Muscle of arm (tissue), 12 donors: Measurements from ENCODE around the gene HDAC1. TPM values are rescaled to one million over a fixed set of nuclear protein-coding genes. Genes with fewer than 3 reads are reported as not detected.
A peak's percentile ranks its signal among the peaks of the same experiment; 100 is the strongest.
"Not testable (repeated sequence)": the region's sequence is repeated elsewhere in the genome, so short reads cannot be mapped to it uniquely, and the experiment has no call there.

ENCODE experiments used
- DNase-seq: peaks from one replicate; pipeline ENCODE4 v3.0.0-alpha.2; 2013
- polyA plus RNA-seq, 12 donors: library from polyadenylated mRNA; unstranded; fragments of 120-200 nt; gene quantifications; one replicate each; pipeline ENCODE4 v1.2.1, GENCODE V29; 2013; ENCODE audit not compliant: insufficient read length in 12 of 12

Gene HDAC1
- polyA plus RNA-seq, 12 donors: 34.9 to 80.1 (median 45.8) TPM; not detected in 1

DNA sequence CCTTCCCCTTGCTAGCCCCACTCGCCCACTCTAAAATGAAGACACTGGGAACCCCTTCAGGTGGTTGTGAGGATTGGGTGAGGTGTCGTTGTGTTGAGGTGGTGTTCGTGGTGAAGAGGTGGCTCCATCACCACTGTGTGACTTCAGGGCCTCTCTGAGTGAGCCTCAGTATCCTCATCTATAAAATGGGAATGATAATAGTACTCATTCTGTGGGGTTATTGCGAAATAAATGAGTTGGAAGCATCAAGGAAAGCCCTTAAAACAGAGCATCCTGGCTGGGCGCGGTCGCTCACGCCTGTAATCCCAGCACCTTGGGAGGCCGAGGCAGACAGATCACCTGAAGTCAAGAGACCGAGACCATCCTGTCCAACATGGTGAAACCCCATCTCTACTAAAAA lies 50.8 kb downstream of the HDAC1 start:
- no peak for DNase-seq

DNA sequence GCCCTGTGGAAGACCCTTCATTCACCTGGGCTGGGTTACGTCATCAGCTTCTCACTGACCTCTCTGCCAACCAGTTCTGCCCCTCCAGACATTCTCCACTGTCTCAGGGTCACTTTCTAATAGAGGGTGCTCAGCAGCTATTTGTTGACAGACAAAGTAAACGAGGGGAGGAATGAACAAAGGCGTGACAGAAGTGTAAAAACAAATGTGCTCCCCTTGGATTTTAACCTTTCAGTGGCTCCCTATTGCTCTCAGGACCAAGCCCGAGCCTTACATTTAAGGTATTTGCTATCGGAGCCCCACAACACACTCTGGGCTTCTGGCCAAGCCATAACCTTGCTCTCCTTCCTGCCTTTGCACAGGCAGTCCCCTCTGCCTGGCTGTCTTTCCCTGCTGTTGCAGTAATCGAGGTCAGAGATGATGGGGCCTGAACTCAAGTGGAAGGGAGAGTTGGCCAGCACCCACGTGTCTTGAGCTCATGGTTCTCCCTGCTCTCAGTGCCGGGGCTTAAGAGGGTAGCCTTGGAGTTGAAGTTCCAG lies 53.5 kb downstream of the HDAC1 start:
- DNase-seq: no peak

DNA sequence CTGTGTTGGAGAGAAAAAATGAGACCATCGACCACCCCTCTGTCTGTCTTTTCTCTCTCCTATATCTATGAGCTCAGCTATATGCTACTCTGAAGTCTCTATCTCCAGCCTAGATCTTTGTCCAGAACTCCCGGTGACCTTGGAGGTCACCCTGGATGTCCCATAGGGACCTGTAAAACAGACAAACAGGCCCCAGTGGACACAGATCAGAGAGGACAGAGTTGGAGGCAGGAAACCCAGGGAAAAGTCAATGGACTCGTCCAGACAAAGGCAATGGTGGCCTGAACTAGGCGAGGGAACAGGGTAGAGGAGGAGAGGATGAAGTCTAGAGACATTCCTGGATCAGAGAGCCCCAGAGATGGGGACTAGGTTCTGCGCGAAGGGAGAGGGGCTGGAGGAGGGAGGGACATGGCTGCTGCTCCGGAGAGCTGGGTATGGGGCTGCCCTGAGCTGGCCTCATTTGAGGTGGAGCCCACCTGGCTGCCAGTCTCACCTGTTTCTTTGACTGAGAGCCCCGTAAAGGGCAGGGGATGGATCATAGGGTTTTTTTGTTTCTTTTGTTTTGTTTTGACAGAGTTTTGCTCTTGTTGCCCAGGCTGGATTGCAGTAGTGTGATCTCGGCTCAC lies 54.8 kb downstream of the HDAC1 start:
- no peak for DNase-seq

DNA sequence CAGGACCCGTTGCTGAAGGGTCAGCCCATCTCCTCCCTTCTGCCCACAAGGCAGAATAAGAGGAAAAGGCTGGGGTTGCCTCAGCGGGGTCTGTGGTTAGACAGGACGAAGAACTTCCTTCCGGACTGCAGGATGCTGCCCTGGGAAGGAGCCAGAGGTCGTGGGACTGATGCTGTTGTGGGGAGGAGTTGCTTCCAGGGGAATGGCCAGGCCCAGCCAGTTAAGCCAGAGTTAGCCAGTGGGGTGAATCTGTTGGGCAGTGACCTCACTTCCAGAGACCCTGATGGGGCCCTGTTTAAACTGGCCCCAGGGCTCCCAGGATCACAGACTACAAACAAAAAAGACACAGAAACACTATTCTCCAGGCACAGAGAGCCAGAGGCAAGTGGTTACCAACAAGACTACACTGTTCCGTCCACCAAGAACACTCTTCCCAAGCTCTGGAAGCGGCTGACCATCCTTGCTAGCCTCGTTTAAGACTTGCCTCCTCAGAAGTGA lies 57.4 kb downstream of the HDAC1 start:
- DNase-seq: no peak

DNA sequence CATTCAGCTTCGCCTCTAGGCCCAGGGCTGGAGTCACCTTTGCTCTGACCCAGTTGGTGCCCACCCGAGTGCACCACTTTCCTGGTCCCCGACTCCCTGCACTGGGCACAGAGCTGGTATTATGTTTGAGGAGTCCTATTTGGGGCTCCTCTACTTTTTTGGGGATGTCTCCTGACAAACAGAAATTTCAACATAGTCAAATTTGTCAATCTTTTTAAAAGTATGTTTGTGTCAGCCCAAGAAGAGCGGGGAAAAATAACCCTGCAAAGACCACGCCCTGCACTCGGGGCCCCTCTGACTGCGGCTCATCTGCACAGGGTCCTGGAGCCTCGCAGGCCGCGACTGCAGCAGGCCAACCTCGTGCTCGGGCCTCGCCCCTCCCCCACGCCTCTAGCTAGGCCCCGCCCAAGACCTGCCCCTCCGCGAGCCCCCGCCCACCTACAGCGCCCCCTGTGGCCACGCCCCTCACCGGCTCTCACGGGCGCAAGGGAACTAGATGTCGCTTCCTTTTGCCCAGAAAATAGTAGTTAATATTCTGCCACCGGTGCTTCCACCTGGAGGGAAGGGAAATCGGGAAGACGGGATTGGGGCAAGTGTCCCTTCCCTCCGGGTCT lies 59.0 kb downstream of the HDAC1 start:
- DNase-seq: no peak

DNA sequence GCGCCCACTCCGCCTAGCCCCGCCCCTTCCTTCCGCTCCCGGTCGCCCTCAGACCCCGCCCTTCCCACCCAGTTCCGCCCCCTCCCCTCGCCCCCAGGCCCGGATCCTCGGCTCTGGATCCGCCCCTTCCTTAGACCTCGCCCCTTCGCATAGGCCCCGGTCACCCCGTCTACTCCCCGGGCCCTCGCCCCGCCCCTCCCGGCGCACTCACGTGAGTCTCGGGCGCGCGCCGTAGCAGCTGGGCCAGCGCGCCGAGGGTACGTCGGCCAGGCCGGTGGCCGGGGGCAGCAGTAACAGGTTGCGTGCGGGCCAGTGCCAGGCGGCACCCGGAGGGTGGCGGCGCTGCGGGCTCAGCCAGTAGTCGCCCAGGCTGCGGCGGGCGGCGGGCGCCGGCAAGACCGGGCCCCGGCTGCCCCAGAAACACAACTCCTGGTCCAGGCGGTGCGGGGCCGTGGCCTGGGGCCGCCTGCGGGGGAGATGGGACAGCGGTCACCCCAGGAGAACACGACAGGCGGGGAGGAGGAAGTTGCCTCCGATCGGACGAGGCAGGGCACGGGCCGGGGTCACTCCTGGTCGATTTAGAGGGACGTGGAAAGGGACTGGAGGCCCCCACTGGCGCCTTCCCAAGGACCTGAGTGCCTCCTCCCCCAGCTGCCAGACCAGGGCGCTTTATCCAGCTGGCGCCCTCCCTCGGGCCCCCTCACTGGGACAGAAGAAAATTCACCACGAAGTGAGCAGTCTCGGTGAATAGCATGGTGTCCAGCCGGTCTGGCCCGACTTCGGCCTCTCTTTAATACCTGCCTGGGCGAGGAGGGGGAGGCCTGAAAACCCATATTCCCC lies 59.7 kb downstream of the HDAC1 start:
- DNase-seq: peak; percentile 96

DNA sequence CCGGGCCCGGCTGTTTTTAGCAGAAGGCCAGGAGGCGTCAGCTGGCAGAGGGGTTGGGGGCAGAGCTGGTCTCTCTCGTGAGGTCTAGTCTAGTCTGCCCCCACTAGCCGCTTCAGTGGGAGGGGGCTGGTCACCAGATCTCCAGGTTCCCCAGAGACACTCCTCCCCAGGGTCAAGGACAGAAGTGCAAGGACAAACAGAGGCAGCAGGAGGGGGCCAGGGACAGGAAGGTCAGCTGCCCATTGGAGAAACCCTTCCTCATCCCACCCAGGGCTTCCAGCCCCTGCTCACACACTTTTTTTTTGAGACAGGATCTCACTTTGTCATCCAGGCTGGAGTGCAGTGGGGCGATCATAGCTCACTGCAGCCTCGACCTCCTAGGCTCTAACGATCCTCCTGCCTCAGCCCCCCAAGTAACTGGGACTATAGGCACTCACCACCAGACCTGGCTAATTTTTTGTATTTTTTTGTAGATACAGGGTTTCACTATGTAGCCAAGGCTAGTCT lies 60.4 kb downstream of the HDAC1 start:
- no peak for DNase-seq

DNA sequence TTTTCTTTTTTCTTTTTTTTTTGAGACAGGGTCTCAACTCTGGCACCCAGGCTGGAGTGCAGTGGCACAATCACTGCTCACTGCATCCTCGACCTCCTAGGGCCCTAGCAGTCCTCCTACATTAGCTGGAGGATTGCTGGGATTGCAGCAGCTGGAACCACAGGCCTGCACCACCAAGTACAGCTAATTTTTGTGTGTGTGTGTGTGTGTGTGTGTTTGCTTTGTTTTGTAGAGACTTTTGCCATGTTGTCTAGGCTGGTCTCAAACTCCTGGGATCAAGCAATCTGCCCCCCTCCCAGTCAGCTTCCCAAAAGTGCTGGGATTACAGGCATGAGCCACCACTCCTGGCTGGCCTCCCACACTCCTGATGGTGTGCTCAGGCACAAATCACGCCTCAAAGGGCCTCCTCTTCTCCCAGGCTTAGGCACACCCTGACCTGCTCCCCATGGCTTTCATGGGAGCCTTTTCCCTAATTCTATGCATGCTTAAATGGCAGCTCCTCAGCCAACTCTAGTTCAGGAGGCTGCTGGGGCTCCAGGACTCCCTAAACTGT lies 61.0 kb downstream of the HDAC1 start:
- no peak for DNase-seq

DNA sequence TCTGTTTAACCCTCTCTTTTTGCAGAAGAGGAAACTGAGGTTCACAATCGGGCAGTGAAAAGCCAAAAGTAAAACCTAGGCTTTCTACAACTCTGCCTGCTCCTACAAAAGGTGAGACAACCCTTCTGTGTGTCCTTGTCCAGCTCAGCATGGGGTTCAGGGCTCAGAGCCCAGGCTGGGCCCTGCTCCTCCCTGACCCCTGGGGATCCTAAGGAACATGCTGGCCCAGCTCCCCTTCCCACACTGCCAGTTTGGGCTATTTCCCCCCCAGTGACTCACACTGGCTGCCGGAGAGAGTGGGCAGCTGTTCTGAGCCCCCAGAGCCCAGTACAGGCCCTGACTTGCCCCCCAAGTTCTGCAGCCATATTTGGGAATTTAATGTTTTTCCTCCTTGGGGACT lies 61.5 kb downstream of the HDAC1 start:
- no peak for DNase-seq

DNA sequence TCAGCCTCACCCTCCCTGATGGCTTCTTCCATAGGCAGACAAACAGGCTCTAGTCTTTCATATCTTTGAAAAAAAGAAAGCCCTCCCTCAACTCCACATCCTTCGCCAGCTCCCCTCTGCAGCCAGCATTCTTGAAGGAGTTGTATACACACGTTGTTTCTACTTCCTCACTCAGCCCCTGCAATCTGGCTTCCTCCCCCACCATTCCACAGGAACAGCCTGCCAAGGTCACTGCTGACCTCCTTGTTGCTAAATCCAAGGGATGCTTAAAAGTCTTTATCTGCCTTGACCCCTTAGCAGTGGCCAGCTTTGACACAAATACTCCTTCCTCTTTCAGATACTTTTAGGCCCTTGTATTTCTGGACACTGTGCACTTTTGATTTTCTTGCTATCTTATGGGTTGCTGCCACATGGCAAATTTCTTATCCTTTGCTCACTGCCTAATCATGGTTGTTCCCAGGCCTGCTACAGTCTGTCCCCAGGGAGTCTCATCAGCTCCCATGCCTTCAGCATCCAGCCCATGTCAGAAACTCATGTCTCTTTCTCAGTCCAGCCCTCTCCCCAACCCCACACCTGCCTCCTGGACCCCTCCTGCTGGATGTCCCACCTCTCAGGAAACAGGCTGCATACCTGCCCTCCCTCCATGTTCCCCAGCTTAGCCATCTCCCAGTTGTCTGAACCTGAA lies 62.1 kb downstream of the HDAC1 start:
- DNase-seq: no peak

DNA sequence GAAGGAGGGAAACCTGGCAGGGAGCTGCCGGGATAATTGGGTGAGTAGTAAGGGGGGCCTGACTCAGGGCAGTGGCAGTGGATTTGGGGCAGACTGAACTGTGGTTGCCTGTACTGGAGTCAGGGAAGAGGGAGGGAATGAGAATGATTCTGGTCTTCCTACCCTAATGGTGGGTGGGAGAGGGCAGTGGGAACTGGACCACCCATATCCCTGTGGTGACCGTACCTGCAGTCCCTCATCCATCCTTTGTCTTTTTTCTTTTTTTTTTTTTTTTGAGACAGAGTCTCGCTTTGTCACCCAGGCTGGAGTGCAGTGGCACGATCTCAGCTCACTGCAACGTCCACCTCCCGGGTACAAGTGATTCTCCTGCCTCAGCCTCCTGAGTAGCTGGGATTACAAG lies 63.9 kb downstream of the HDAC1 start:
- DNase-seq: not testable (repeated sequence)

DNA sequence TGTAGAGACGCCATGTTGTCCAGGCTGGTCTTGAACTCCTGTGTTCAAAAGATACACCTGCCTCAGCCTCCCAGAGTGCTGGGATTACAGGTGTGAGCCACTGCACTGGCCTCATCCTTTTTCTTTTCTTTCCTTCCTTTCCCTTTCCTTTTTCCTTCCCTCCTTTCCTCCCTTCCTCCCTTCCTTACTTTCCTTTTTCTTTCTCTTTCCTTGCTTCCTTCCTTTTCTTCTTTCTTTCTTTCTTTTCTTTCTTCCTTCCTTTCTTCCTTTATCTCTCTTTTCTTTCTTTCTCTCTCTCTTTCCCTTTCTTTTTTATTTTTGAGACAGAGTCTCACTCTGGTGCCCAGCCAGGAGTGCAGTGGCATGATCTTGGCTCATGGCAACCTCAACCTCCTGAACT lies 64.6 kb downstream of the HDAC1 start:
- DNase-seq: no peak

DNA sequence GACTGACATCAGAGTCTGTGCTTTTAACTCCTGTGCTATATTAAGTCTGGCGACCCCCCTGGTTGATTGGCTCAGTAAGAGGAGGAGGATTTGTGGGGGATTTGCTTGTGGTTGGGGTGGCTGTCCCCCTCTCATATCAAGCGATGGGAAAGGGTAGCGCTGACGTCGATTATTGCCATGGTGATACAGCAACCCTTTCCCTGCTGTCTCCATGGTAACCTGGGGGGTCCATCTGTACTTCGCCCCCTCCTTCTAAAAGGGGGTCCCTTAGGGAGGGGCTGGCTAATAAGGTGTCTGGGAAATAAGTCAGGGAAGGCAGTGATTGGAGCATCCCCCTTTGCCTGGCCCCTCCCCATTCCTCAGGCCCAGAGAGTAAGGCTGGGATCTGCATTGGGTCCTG lies 65.7 kb downstream of the HDAC1 start:
- no peak for DNase-seq

DNA sequence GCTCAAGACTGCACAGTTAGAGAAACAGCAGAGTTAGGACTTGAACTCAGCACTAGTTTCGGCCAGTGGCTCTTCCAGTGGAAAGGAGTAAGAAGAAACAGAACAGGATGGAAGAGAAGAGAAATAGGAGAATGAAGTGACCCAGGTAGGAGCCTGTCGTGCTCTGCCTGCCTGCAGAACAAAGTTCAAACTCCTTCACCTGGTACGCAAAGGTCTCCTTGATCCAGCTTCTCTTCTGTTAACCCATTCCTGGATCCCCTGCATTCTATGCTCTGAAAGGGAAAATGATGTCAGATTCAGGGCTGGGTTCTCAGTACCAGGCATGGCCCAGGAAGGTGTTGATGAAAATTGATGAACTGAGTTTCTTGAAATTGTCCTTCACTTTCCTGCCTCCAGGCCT lies 66.6 kb downstream of the HDAC1 start:
- no peak for DNase-seq

DNA sequence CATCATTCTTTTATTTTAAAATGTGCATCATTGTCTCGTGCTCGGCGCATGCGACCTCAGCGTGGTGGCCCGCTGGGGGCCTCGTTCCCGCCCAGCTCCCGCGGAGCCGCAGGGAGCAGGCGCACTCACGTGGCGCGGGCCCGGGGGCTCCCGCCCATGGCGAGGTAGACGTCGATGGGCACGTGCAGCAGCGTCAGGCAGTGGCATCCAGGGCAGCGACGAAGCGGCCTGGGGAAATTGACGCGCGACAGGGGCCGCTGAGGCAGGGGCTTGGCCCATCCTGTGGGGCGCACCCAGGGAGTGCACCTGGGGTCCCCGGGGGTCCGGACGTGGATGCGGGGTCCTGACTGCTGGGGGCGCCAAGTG lies 69.4 kb downstream of the HDAC1 start:
- no peak for DNase-seq

DNA sequence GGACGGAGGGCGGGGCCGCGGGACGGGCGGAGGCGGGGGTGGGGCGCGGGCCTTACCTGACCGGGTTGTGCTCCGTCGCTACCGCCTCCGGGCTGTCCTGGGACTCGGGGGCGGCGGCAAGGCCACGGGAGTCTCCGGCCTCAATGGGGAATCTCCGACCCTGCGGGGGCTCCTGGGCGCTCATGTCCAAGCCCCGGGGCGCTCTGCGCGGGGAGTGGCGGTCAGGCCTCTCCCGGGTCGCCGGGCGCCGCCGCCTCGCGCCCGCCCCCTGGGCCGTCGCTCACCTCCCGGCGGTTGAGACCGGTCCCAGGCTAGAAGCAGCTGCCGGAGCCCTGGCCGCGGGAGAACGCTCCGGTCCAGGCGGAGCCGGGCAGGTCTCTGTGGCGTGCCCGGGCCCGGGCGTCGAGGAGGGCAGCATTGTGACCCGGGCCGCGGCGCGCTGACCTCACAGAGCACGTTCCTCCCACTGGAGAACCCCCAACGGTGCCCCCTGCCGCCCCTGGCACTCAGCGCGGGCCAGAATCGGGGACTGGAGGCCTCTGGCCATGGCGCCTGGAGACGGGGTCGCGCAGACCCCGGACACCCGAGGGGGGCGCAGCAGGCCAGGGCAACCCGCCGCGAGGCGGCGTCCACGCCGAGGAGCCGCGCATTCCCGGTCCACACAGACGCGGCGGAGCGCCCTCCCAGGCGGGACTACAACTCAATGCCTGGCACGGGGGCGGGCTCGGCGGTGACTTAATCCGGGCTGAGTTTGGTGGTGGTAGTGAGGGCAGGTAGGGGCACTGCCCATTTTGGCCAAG lies 70.0 kb downstream of the HDAC1 start:
- no peak for DNase-seq

DNA sequence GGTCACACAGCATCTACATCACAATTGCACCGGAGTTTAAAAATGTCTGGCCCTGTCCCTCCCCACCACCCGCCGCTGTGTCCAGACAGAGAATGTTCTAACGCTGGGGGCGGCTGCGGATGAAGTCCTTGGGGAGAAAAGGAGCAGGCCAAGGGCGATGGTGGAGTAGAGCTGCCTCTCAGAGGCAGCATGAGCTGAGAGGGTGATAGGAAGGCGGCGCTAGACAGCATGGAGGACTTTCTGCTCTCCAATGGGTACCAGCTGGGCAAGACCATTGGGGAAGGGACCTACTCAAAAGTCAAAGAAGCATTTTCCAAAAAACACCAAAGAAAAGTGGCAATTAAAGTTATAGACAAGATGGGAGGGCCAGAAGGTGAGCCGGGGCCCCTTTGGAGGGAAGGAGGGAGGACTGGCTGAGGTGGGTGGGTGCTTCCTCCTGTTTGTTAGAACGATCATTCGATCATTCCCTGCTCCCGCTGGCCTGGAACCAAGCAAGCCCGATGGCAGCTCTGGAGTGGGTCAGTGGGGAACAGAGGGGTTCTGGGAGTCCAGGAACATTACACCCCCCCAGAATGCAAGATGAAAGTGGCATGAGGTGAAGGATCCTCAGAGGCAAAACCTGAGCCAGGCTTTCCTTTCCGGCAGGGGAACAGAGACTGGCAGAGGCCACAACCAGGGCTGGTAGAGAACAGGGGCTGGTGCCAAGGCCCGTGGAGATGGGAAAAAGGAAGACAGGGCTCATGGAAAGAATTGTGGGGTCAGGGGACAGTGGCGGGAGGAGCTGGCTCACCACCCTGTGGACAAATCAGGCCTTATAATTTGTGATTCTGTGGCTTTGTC lies 70.8 kb downstream of the HDAC1 start, which contains the start of the genes FAM229A and TSSK3:
FAM229A (minus strand) TSS at position 12 of the 840 bp plus-strand sequence. CDS start 394 bp downstream, outside the sequence.
TSSK3 (plus strand) TSS at position 66 of the 840 bp plus-strand sequence; CDS start at position 229, 163 bp downstream.
- DNase-seq: no peak

DNA sequence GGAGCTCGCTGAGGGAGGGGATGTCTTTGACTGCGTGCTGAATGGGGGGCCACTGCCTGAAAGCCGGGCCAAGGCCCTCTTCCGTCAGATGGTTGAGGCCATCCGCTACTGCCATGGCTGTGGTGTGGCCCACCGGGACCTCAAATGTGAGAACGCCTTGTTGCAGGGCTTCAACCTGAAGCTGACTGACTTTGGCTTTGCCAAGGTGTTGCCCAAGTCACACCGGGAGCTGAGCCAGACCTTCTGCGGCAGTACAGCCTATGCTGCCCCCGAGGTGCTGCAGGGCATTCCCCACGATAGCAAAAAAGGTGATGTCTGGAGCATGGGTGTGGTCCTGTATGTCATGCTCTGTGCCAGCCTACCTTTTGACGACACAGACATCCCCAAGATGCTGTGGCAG lies 71.8 kb downstream of the HDAC1 start:
- DNase-seq: no peak

DNA sequence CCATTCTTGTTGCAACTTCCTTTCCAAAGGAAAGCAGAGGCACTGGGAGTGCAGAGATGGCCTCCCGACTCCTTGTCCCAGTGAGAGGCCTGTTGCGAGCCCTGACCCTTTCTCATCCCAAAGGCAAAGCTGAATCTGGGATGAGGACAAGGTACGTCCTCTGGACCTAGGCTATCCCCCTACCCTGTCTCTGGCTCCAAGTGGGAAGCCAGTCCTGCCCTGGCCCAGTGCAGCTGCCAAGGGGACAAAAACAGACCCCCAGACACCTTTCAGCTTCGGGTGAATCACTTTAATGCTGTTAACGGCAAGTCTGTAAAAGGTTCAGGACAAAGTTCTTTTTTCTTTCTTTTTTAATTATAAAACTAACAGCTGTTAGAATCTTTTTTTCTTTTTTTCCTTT lies 73.0 kb downstream of the HDAC1 start:
- DNase-seq: no peak
